Endothelial cell (in vitro differentiated cells): ENCODE measurements around the gene ANKRD33. TPM values are rescaled to one million over a fixed set of nuclear protein-coding genes. Genes with fewer than 3 reads are reported as not detected.
A peak's percentile ranks its signal among the peaks of the same experiment; 100 is the strongest.

ENCODE experiments used
- DNase-seq: peaks from one replicate; pipeline ENCODE4 v3.0.0; 2021; ENCODE audit warnings: low spot score
- H3K27ac Mint-ChIP-seq: one replicate; pipeline ENCODE4 v1.8.0; 2021; ENCODE audit warnings: mixed read lengths, inconsistent platforms; ENCODE audit not compliant: unreplicated experiment
- H3K27me3 Mint-ChIP-seq: one replicate; pipeline ENCODE4 v1.8.0; 2021; ENCODE audit warnings: mild to moderate bottlenecking, moderate library complexity, mixed read lengths, inconsistent platforms; ENCODE audit not compliant: unreplicated experiment
- H3K36me3 Mint-ChIP-seq: one replicate; pipeline ENCODE4 v1.8.0; 2021; ENCODE audit warnings: mild to moderate bottlenecking, low read depth, mixed read lengths, inconsistent platforms; ENCODE audit not compliant: unreplicated experiment
- H3K4me1 Mint-ChIP-seq: one replicate; pipeline ENCODE4 v1.8.0; 2021; ENCODE audit warnings: mild to moderate bottlenecking, mixed read lengths, inconsistent platforms; ENCODE audit not compliant: unreplicated experiment
- H3K4me3 Mint-ChIP-seq: one replicate; pipeline ENCODE4 v1.8.0; 2021; ENCODE audit warnings: mild to moderate bottlenecking, mixed read lengths, inconsistent platforms; ENCODE audit not compliant: unreplicated experiment
- H3K9me3 Mint-ChIP-seq: one replicate; pipeline ENCODE4 v1.8.0; 2021; ENCODE audit warnings: mixed read lengths, inconsistent platforms; ENCODE audit not compliant: unreplicated experiment
- total RNA-seq: library from RNA; stranded (reverse); fragmentation: NEBNext Ultra II Directional; extraction: Animal tissue kit (Norgen Biotek cat#: 25700); gene quantifications from one replicate; pipeline ENCODE4 v1.2.1, GENCODE V29; 2021; ENCODE audit not compliant: unreplicated experiment
- TF ChIP-seq, protein P1 (sequence below): fragments of 200-600 bp; sonication (generic); IDR thresholded peaks from one replicate; pipeline ENCODE4 v1.5.0; 2021; ENCODE audit warnings: antibody characterized with exemption; ENCODE audit not compliant: unreplicated experiment

Gene ANKRD33
- total RNA-seq, 1 donor from 2014 or later: 0.31 TPM

DNA sequence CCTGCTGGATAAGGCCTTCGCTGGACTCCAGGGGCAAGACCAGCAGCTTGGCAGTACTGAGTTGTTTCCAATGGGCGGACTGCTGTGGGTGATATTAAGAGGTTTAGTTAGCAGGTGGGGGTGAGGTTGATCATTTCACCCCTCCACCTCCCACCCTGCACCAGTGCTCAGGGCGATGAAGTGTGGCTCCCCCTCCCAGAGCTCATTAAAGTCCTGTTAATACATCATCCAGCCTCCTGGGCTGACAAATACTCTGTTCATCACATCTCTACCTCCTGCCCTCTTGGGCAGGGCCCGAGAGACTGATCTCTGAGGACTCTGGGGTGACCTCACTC, 37.0 kb upstream of the ANKRD33 start:
- peak overlapping the region; percentile 30 for H3K27ac Mint-ChIP-seq
- H3K9me3 Mint-ChIP-seq: no peaks in the 10 kb centered on the region
- peak overlapping the region; percentile 48 for H3K4me3 Mint-ChIP-seq
- peaks cover 15% of the 10 kb centered on the region for H3K36me3 Mint-ChIP-seq
- H3K4me1 Mint-ChIP-seq: peaks cover 42% of the 10 kb centered on the region
- peaks cover 18% of the 10 kb centered on the region for H3K27me3 Mint-ChIP-seq
- DNase-seq: no peak
- TF ChIP-seq, protein P1, sequence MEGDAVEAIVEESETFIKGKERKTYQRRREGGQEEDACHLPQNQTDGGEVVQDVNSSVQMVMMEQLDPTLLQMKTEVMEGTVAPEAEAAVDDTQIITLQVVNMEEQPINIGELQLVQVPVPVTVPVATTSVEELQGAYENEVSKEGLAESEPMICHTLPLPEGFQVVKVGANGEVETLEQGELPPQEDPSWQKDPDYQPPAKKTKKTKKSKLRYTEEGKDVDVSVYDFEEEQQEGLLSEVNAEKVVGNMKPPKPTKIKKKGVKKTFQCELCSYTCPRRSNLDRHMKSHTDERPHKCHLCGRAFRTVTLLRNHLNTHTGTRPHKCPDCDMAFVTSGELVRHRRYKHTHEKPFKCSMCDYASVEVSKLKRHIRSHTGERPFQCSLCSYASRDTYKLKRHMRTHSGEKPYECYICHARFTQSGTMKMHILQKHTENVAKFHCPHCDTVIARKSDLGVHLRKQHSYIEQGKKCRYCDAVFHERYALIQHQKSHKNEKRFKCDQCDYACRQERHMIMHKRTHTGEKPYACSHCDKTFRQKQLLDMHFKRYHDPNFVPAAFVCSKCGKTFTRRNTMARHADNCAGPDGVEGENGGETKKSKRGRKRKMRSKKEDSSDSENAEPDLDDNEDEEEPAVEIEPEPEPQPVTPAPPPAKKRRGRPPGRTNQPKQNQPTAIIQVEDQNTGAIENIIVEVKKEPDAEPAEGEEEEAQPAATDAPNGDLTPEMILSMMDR: no peak

DNA sequence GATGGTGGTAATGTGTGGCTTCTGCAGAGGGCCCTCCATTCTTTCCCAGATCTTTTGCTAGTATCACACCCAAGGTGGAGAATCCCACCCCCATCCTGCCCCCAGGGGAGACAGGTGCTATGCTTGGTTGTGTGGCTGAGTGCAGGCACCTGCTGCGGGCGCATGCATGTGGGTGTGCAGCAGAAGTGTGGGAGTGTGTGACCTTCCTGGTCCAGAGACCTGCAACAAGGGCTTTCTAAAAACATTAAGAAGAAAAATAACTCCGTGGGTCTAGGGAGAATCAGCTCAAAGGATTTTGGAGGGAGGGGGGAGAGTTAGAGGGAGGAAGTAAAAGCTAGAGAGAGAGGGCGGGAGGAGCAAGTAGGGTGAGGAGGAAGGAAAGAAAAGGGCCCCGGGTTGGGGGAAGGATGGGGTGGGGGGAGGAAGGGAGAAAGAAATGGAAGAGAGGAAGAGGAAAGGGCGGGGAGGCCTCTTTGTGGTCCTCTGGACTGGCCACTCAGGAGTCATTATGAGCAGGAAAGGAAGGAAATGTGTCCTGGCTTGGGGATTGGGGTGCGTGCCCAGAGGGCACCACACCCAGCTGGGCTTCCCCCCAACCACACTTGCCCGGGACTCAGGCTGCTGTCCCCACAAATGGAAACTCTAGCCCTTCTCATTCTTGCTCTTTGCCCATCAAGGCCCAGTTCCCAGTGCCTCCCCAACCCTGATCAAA, 36.3 kb upstream of the ANKRD33 start:
- Mint-ChIP-seq H3K27ac (peak overlapping the region; percentile 32), H3K36me3 (peaks cover 11% of the 10 kb centered on the region), H3K4me1 (peaks cover 45% of the 10 kb centered on the region), H3K27me3 (peaks cover 13% of the 10 kb centered on the region), H3K4me3 (peak overlapping the region; percentile 48), H3K9me3 (no peaks in the 10 kb centered on the region)
- TF ChIP-seq, protein P1: no peak
- DNase-seq: no peak

DNA sequence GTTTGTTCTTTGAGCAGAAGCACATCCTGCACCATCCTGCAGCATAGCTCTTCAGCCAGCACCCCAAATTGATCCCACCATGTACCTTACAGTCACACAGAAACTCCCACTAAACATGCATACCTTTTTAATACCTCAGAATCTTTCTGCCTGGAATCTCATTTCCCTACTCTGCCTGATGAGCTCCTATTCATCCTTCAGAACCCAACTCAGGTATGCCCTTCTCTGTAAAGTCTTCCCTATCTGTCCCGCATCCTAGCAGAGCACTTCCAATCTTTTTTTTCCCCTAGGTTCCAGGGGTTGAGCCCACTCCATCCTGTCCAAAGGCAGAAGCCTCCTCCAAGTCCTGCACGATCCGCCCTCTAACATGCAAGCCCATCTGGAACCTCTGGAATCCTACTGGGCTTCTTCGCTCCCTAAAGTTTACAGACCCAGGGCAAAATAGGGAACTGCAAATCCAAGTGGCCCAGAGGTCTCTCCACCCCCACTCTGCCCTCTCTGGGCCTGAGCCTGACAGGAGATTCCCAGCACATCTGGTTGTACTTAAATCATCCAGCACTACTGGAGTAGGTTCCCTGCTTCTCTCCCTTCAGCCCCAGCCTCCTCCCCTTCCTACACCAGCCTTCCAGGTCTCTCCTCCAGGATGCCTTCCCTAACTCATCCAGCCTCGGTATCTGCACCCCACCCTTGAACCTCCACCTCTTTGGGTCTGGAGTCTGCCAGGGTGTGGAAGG, 35.3 kb upstream of the ANKRD33 start:
- H3K27ac Mint-ChIP-seq: peak overlapping the region; percentile 32
- TF ChIP-seq, protein P1: no peak
- peak overlapping the region; percentile 48 for H3K4me3 Mint-ChIP-seq
- H3K27me3 Mint-ChIP-seq: peaks cover 13% of the 10 kb centered on the region
- no peaks in the 10 kb centered on the region for H3K9me3 Mint-ChIP-seq
- H3K36me3 Mint-ChIP-seq: peaks cover 11% of the 10 kb centered on the region
- DNase-seq: no peak
- peaks cover 45% of the 10 kb centered on the region for H3K4me1 Mint-ChIP-seq

DNA sequence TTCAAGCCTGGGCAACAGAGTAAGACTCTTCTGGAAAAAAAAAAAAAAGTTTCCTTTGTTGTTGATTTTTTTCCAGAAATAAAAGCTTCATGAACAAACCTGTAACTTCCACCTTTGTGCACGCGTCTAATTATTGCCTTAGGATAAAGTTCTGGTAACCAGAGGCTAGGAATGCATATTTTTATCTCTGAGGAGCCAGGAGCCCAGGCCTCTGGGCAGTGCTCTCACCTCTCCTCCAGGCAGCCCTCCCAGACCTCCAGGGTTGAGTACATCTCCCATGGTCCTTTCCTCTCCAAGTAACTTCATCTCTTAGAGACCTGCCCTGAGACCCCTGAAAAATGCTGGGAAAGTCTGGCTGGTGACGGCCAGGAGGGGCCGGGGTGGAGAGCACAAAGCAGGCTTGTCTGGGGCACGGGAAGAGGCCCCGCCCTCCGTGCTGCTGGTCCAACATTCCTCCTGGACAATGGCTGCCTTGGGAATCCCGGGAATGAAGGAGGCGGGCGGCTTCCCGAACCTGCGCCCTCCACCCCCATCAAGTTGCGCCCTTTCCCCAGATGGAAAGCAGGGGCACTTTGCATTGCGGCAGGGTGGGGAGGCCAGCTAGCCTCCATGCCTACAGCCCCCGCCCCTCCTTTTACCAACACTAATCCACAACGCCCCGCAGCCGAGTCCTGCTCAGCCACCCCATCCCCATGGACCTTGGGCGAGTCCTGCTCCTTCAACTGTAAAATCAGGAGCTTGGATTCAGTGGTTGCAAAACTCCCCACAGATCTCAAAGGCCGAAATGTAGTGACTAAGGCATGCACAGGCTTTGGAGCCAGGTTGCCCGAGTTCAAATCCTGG, 32.1 kb upstream of the ANKRD33 start:
- peak overlapping the region; percentile 30 for H3K27ac Mint-ChIP-seq
- DNase-seq: peak; percentile 58
- H3K4me3 Mint-ChIP-seq: peak overlapping the region; percentile 59
- H3K4me1 Mint-ChIP-seq: peaks cover 35% of the 10 kb centered on the region
- TF ChIP-seq, protein P1: no peak
- peaks cover 11% of the 10 kb centered on the region for H3K36me3 Mint-ChIP-seq
- peaks cover 15% of the 10 kb centered on the region for H3K27me3 Mint-ChIP-seq
- H3K9me3 Mint-ChIP-seq: no peaks in the 10 kb centered on the region
